Muscle layer of duodenum (tissue), 2 donors: Measurements from ENCODE around the gene MIPOL1.
"Not testable (repeated sequence)": the region's sequence is repeated elsewhere in the genome, so short reads cannot be mapped to it uniquely, and the experiment has no call there.

Experiments
- H3K27ac ChIP-seq: one replicate; pipeline ENCODE4 v1.7.0; 2013; ENCODE audit warnings: mild to moderate bottlenecking, low read length
- H3K27me3 ChIP-seq: one replicate; pipeline ENCODE4 v1.7.0; 2013; ENCODE audit warnings: low read depth, mild to moderate bottlenecking, control low read depth, low read length
- H3K36me3 ChIP-seq, 2 donors: one replicate each; pipeline ENCODE4 v1.7.0; 2013; ENCODE audit warnings: low read length in 2 of 2, control low read depth in 1 of 2, mild to moderate bottlenecking in 1 of 2; ENCODE audit not compliant: insufficient read depth in 2 of 2, control insufficient read depth in 1 of 2
- H3K4me1 ChIP-seq, 2 donors: one replicate each; pipeline ENCODE4 v1.7.0; 2013; ENCODE audit warnings: low read length in 2 of 2, mild to moderate bottlenecking in 2 of 2, control low read depth in 1 of 2, moderate library complexity in 1 of 2; ENCODE audit not compliant: insufficient read depth in 2 of 2, control insufficient read depth in 1 of 2
- H3K4me3 ChIP-seq, 2 donors: one replicate each; pipeline ENCODE4 v1.7.0; 2013; ENCODE audit warnings: low read length in 2 of 2, low read depth in 1 of 2, mild to moderate bottlenecking in 1 of 2
- H3K9me3 ChIP-seq, 2 donors: one replicate each; pipeline ENCODE4 v1.7.0; 2013; ENCODE audit warnings: low read length in 2 of 2, control low read depth in 1 of 2, mild to moderate bottlenecking in 1 of 2; ENCODE audit not compliant: control insufficient read depth in 1 of 2
- donor health status: healthy.

MIPOL1 gene

GRCh38 chr14:37369425-37369824 lies 171.7 kb downstream of the MIPOL1 start:
- Histone ChIP-seq H3K36me3 (no peaks in the 10 kb centered on the region), H3K4me3 (no peak overlapping the region), H3K27ac (no peak overlapping the region), H3K27me3 (no peaks in the 10 kb centered on the region), H3K4me1 (no peaks in the 10 kb centered on the region), H3K9me3 (no peaks in the 10 kb centered on the region)

DNA sequence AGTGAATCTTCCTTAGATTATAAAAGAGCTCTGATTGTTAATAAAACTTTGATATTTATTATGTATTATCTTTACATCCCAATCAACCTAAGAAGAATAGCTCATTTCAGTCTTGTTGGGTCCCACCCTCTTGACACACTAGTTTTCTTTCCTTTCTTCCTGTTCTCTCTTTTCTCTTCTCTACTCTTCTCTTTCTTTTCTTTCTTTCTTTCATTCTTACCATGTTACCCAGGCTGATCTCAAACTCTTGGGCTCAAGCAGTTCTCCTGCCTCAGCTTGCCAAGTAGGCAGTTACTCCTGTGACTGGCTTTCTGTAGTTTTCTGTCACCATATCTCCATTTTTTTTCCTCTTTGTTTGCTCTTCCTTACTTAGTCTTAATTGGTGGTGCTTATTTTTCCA lies 177.8 kb downstream of the MIPOL1 start:
- no peaks in the 10 kb centered on the region for H3K27me3 ChIP-seq
- H3K27ac ChIP-seq: no peak overlapping the region
- H3K36me3 ChIP-seq: peaks cover 0 to 4% of the 10 kb centered on the region in 2 donors
- H3K4me3 ChIP-seq: no peak overlapping the region
- no peaks in the 10 kb centered on the region for H3K9me3 ChIP-seq
- no peaks in the 10 kb centered on the region for H3K4me1 ChIP-seq

GRCh38 chr14:37376944-37377609 lies 179.3 kb downstream of the MIPOL1 start:
- Histone ChIP-seq H3K9me3 (no peaks in the 10 kb centered on the region), H3K4me3 (no peak overlapping the region), H3K27me3 (no peaks in the 10 kb centered on the region), H3K27ac (no peak overlapping the region), H3K4me1 (no peaks in the 10 kb centered on the region), H3K36me3 (peaks cover 0 to 8% of the 10 kb centered on the region in 2 donors)

GRCh38 chr14:37384870-37385596 lies 187.3 kb downstream of the MIPOL1 start:
- Histone ChIP-seq H3K36me3 (peaks cover 0 to 8% of the 10 kb centered on the region in 2 donors), H3K4me3 (no peak overlapping the region), H3K9me3 (peaks cover 0 to 4% of the 10 kb centered on the region in 2 donors), H3K27ac (no peak overlapping the region), H3K4me1 (no peaks in the 10 kb centered on the region), H3K27me3 (no peaks in the 10 kb centered on the region)

DNA sequence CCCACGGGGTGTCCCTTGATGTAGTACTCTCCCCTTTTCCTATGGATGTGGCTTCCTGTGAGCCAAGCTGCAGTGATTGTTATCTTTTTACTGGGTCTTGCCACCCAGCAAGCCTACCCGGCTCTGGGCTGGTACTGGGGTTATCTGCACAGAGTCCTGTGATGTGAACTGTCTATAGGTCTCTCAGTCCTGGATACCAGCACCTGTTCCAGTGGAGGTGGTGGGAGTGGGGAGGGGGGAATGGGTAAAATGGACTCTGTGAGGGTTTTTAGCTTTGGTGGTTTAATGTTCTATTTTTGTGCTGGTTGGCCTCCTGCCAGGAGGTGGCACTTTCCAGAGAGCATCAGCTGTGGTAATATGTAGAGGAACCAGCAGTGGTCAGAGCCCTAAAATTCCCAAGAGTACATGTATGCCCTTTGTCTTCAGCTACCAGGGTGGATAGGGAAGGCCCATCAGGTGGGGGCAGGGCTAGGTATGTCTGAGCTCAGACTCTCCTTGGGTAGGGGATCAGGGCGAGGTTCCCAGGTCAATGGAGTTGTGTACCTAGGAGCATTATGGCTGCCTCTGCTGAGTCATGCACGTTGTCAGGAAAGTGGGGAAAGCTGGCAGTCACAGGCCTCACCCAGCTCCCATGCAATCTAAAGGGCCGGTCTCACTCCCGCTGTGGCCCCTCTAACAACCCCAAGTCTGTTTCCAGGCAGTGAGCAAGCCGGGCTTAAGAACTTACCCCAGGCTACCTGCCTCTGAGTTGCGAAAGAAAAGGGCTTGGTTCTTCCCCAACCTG lies 199.6 kb downstream of the MIPOL1 start:
- not testable (repeated sequence) for H3K27me3 ChIP-seq, H3K4me1 ChIP-seq, H3K36me3 ChIP-seq, H3K4me3 ChIP-seq, H3K27ac ChIP-seq
- peaks cover 0 to 12% of the 10 kb centered on the region in 2 donors for H3K9me3 ChIP-seq

GRCh38 chr14:37397941-37398215 lies 200.1 kb downstream of the MIPOL1 start:
- H3K9me3 ChIP-seq: peaks cover 0 to 10% of the 10 kb centered on the region in 2 donors
- H3K36me3 ChIP-seq: no peaks in the 10 kb centered on the region
- H3K27ac ChIP-seq: no peak overlapping the region
- no peak overlapping the region for H3K4me3 ChIP-seq
- H3K27me3 ChIP-seq: no peaks in the 10 kb centered on the region
- no peaks in the 10 kb centered on the region for H3K4me1 ChIP-seq

- no peaks in the 10 kb centered on the region for H3K4me1 ChIP-seq
- no peak overlapping the region for H3K4me3 ChIP-seq
- no peaks in the 10 kb centered on the region for H3K27me3 ChIP-seq
- H3K27ac ChIP-seq: no peak overlapping the region
- H3K36me3 ChIP-seq: no peaks in the 10 kb centered on the region
- peaks cover 0 to 10% of the 10 kb centered on the region in 2 donors for H3K9me3 ChIP-seq
Measured at GRCh38 chr14:37399517-37399916, 201.8 kb downstream of the MIPOL1 start.

DNA sequence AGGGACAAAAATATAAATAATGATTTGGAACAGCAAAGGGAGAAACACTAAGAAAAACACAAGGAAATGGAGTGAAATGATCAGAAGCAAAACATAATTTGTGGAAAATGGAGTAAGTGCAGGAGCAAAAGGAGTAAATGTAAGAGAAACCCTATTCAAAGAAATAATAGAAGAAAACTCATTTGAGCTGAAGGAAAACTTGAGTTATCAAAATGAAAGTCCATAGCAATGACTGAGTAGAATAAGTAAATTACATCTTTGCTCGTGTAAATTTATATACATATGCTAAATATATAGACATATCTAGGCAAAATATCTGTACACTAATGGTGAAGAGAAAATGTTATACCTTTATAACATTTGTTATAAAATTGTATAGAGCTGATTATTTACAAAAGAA lies 203.4 kb downstream of the MIPOL1 start:
- Histone ChIP-seq H3K4me1 (no peaks in the 10 kb centered on the region), H3K4me3 (no peak overlapping the region), H3K36me3 (no peaks in the 10 kb centered on the region), H3K9me3 (peaks cover 0 to 3% of the 10 kb centered on the region in 2 donors), H3K27me3 (no peaks in the 10 kb centered on the region), H3K27ac (no peak overlapping the region)

- Histone ChIP-seq H3K4me3 (no peak overlapping the region), H3K4me1 (no peaks in the 10 kb centered on the region), H3K27ac (no peak overlapping the region), H3K36me3 (no peaks in the 10 kb centered on the region), H3K27me3 (no peaks in the 10 kb centered on the region), H3K9me3 (peaks cover 0 to 3% of the 10 kb centered on the region in 2 donors)
Measured at GRCh38 chr14:37403626-37404025, 205.9 kb downstream of the MIPOL1 start.

GRCh38 chr14:37406095-37406494 lies 208.4 kb downstream of the MIPOL1 start:
- no peaks in the 10 kb centered on the region for H3K4me1 ChIP-seq
- no peaks in the 10 kb centered on the region for H3K9me3 ChIP-seq
- no peaks in the 10 kb centered on the region for H3K27me3 ChIP-seq
- no peak overlapping the region for H3K4me3 ChIP-seq
- H3K27ac ChIP-seq: no peak overlapping the region
- H3K36me3 ChIP-seq: no peaks in the 10 kb centered on the region

GRCh38 chr14:37411079-37411735 lies 213.5 kb downstream of the MIPOL1 start:
- Histone ChIP-seq H3K4me3 (no peak overlapping the region), H3K27me3 (no peaks in the 10 kb centered on the region), H3K9me3 (no peaks in the 10 kb centered on the region), H3K27ac (no peak overlapping the region), H3K4me1 (no peaks in the 10 kb centered on the region), H3K36me3 (no peaks in the 10 kb centered on the region)
